Measurements from ENCODE around the gene FMNL2. TPM values are rescaled to one million over a fixed set of nuclear protein-coding genes. Genes with fewer than 3 reads are reported as not detected.

The FMNL2 gene
- total and polyA plus RNA-seq, 11 donors: 4.7 to 19.4 (median 5.5) TPM

DNA sequence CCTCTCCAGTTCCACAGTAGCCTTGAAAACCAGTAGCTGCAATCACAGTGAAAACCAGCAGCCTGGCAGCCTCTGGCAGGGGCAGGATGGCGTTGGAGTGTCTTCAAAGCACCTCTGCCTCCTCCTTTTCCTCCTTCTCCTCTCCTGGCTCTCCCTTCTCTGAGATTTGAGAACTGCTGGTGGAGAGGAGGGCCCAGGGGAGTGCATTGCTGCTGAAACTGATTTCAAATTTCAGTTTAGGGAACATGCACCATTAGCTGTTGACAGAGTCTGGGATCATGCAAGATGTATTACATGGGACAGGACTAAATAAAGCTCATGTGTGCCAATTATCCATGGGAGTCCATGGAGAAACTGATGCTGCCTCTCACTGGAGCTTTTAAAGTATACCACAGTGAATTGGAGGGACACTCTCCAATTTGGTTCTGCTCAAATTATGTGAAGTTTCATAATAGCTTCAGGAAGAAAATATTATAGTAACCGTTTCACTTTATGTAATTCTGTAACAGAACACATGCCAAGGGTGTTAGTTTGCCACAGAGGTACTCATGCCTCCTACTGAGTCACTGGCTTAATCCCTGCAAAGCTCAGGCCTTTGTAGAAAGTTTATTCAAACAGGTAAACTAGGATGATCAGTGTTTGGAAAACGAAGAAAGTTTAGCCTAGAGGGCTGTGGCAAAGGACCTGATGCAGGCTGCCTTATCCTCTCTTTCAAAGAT, 236.2 kb downstream of the FMNL2 start:
- no peaks in the 10 kb centered on the region for H3K9me3 ChIP-seq
- no peaks in the 10 kb centered on the region for H3K36me3 ChIP-seq
- H3K4me1 ChIP-seq: peaks cover 0 to 30% (median 4%) of the 10 kb centered on the region in 12 donors
- peak; percentile 75 to 88 (median 84) for ATAC-seq
- intact Hi-C loops (cut with DNase I): no loop called here
- TF ChIP-seq POLR2A (IDR thresholded peaks at IDR 0.05): no peak
- TF ChIP-seq, protein P1, sequence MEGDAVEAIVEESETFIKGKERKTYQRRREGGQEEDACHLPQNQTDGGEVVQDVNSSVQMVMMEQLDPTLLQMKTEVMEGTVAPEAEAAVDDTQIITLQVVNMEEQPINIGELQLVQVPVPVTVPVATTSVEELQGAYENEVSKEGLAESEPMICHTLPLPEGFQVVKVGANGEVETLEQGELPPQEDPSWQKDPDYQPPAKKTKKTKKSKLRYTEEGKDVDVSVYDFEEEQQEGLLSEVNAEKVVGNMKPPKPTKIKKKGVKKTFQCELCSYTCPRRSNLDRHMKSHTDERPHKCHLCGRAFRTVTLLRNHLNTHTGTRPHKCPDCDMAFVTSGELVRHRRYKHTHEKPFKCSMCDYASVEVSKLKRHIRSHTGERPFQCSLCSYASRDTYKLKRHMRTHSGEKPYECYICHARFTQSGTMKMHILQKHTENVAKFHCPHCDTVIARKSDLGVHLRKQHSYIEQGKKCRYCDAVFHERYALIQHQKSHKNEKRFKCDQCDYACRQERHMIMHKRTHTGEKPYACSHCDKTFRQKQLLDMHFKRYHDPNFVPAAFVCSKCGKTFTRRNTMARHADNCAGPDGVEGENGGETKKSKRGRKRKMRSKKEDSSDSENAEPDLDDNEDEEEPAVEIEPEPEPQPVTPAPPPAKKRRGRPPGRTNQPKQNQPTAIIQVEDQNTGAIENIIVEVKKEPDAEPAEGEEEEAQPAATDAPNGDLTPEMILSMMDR (IDR thresholded peaks at IDR 0.05): peak in 1 of 12 donors; percentile 10
- 46 to 53% (median 50%) methylated on average over 3 of the region's 3 CpGs for WGBS, 4 donors
- H3K27ac ChIP-seq: peak overlapping the region in 1 of 12 donors; percentile 35
- H3K27me3 ChIP-seq: no peaks in the 10 kb centered on the region
- no peak overlapping the region for H3K4me3 ChIP-seq
- peak in 1 of 5 donors; percentile 31 for DNase-seq

DNA sequence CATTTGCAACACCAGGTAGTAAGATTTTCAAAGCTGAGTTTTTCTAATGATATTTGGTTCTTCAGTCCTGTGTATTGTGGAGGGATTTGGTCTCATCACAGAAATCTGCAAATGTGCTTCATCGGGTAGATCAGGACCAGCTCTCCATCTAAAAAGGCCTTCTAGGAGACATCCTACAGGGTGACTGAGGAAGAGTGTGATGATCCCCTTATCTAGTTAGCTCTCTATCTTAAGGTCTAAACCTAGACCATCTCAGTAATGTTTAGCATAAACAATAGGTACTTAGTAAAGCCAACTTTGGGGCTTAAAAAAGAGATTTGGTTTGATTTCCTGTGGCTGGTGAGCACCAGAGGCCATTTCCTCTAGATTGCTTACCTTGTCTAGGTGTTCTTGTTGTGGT, 237.1 kb downstream of the FMNL2 start:
- intact Hi-C loops (cut with DNase I): no loop called here
- ATAC-seq (no peak), DNase-seq (no peak)
- TF ChIP-seq, protein P1 (IDR thresholded peaks at IDR 0.05): no peak
- TF ChIP-seq POLR2A (IDR thresholded peaks at IDR 0.05): no peak
- H3K4me1 ChIP-seq: peaks cover 0 to 30% (median 4%) of the 10 kb centered on the region in 12 donors
- H3K27ac ChIP-seq: no peak overlapping the region
- H3K4me3 ChIP-seq: no peak overlapping the region
- no peaks in the 10 kb centered on the region for H3K36me3 ChIP-seq
- H3K9me3 ChIP-seq: no peaks in the 10 kb centered on the region
- 87 to 100% (median 97%) methylated on average over 1 of the region's 1 CpG for WGBS, 4 donors
- H3K27me3 ChIP-seq: no peaks in the 10 kb centered on the region

DNA sequence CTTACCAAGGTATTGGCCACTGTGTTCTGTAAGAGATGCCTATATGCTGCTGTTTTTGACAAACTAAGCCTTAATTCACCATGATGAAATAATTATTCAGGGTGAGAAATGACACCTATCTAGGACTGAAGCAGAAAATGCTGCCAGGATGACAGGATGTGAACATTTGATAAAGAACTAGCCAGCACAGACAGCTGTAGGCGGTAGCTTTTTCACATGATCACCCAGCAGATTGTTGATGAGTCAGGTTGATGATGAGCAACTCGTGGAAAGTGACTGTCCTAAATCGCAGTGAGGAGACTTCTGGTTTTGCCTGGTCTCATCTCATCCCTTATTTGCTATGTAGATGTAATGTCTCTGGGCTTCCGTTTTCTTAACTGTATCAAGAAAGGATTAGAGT, 238.2 kb downstream of the FMNL2 start:
- Histone ChIP-seq H3K9me3 (no peaks in the 10 kb centered on the region), H3K36me3 (no peaks in the 10 kb centered on the region), H3K4me1 (peaks cover 0 to 30% (median 4%) of the 10 kb centered on the region in 12 donors), H3K27me3 (no peaks in the 10 kb centered on the region), H3K27ac (peak overlapping the region in 1 of 12 donors; percentile 57), H3K4me3 (no peak overlapping the region)
- no peak for TF ChIP-seq POLR2A (IDR thresholded peaks at IDR 0.05)
- TF ChIP-seq, protein P1 (IDR thresholded peaks at IDR 0.05): no peak
- 82 to 87% (median 84%) methylated on average over 4 of the region's 4 CpGs for WGBS, 4 donors
- DNase-seq: no peak
- intact Hi-C loops (cut with DNase I): no loop called here
- peak in 2 of 4 donors; percentile 44 to 45 for ATAC-seq

DNA sequence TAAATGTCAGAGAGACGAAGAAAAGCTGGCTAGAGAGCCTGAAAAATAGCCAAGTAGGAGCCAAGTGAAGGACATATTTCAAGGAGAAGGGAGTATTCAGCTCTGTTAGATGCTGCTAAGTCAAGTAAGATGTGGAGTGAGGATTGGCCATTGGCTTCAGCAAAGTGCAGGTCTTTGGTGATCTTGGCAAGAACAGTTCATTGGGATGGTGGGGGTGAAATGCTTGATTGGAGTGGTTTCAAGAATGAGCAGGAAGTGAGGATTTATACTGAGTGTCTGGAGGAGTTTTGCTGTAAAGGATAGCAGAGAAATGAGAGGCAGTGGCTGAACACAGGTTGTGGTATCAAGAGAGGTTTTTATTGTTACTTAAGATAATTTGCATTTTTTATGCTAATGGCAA, 242.6 kb downstream of the FMNL2 start:
- DNase-seq: no peak
- H3K27me3 ChIP-seq: no peaks in the 10 kb centered on the region
- no peaks in the 10 kb centered on the region for H3K9me3 ChIP-seq
- intact Hi-C loops (cut with DNase I): no loop called here
- H3K36me3 ChIP-seq: peaks cover 0 to 7% (median 0%) of the 10 kb centered on the region in 9 donors
- no peak for ATAC-seq
- no peak overlapping the region for H3K4me3 ChIP-seq
- 53 to 76% (median 55%) methylated on average over 1 of the region's 1 CpG for WGBS, 4 donors
- TF ChIP-seq, protein P1 (IDR thresholded peaks at IDR 0.05): no peak
- no peak for TF ChIP-seq POLR2A (IDR thresholded peaks at IDR 0.05)
- no peak overlapping the region for H3K27ac ChIP-seq
- peaks cover 0 to 15% (median 0%) of the 10 kb centered on the region in 12 donors for H3K4me1 ChIP-seq

All from heart left ventricle (tissue), 16 donors.